GM12864 (cell line): ENCODE measurements around the gene LCP2.

Experiments used
- DNase-seq: peaks from one replicate; pipeline ENCODE4 v3.0.0-alpha.2; 2011; ENCODE audit warnings: low read depth
- H3K4me3 ChIP-seq: 2 replicates; pipeline ENCODE4 v1.5.1; 2011; ENCODE audit warnings: mild to moderate bottlenecking, low read depth, low read length, control low read depth
- CTCF ChIP-seq: IDR thresholded peaks from 2 replicates; pipeline ENCODE4 v1.5.1; 2011; ENCODE audit warnings: low read depth, mild to moderate bottlenecking, moderate library complexity, low read length, control low read depth, inconsistent platforms; ENCODE audit errors: missing control alignments

Gene LCP2

DNA sequence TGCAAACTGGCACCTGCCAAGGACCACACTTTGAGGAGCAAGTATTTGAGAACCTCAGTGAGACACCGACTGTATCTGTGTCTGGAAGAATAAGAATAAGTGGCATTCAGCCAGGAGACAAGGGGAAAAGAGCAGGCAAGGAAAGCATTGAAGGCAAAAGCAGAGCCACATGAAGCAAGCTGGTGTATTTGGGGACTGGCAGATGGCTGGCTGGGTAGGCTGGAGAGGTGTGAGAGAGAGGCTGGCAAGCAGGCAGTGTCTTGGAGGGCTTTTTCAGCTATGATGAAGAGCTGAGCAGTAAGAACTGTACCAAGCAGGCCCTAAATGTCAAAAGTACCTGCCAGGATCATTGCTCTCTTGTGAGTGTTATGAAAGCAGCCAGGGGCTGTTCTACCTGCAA, 78.9 kb downstream of the LCP2 start:
- no peak overlapping the region for H3K4me3 ChIP-seq
- TF ChIP-seq CTCF = no peak
- DNase-seq = no peak

GRCh38 chr5:170217831-170218230, 79.7 kb downstream of the LCP2 start:
- DNase-seq = no peak
- no peak for TF ChIP-seq CTCF
- H3K4me3 ChIP-seq = no peak overlapping the region

DNA sequence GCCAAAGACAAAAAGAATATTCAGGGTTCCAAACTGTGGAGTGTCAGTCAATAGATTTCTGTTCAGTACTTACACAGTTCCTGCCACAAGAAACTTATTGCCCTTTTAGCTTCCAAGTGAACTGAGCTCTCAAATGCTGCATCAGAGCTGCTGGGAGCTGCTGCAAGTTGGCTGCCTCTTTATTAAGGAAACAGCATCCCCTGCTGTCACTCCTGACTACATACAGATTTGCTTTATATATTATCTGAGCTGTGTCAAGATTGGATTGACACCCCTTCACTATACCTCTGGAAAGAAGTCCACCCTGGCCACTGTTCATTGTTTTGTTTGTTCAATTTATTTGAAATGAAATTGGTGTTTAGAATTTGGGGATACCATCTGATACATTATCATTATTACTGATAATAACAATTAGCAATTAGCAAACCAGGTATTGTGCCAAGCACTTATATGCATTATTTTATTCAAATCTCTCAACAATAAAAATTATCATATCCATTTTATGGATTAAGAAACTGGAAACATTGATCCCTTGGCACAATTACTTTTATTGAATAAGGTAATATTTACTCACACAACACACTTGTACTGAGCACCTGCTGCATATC, 81.2 kb downstream of the LCP2 start:
- H3K4me3 ChIP-seq = no peak overlapping the region
- peak; percentile 67 for TF ChIP-seq CTCF
- peak; percentile 7 for DNase-seq

- DNase-seq = no peak
- TF ChIP-seq CTCF = no peak
- no peak overlapping the region for H3K4me3 ChIP-seq
Observed at GRCh38 chr5:170211575-170212334, 85.8 kb downstream of the LCP2 start.

- TF ChIP-seq CTCF = no peak
- no peak for DNase-seq
- H3K4me3 ChIP-seq = no peak overlapping the region
Observed at GRCh38 chr5:170206958-170207357, 90.6 kb downstream of the LCP2 start.

GRCh38 chr5:170206216-170206615, 91.4 kb downstream of the LCP2 start:
- no peak for DNase-seq
- no peak for TF ChIP-seq CTCF
- H3K4me3 ChIP-seq = no peak overlapping the region

- no peak for DNase-seq
- no peak for TF ChIP-seq CTCF
- H3K4me3 ChIP-seq = no peak overlapping the region
Observed at GRCh38 chr5:170204202-170204601, 93.4 kb downstream of the LCP2 start.
